Sciatic nerve (tissue), 2 donors: ENCODE data around the gene CASP1. TPM values are rescaled to one million over a fixed set of nuclear protein-coding genes. Genes with fewer than 3 reads are reported as not detected.
"Not testable (repeated sequence)": the region's sequence is repeated elsewhere in the genome, so short reads cannot be mapped to it uniquely, and the experiment has no call there.

Experiments used
- ATAC-seq: fragments of 200-7000 bp; cut with Tn5 transposase; one replicate; pipeline ENCODE4 v1.9.1; 2020; ENCODE audit warnings: mild to moderate bottlenecking, moderate library complexity
- DNase-seq: peaks from one replicate; pipeline ENCODE4 v3.0.0-alpha.2; 2020; ENCODE audit warnings: low spot score
- intact Hi-C: fragments of 100-400 bp; cut with DNase I; formaldehyde crosslinking; loops from one replicate; pipeline ENCODE4 v1.14.2; 2022
- total RNA-seq: library from RNA; stranded (reverse); fragmentation: NEBNext Ultra II Directional; extraction: Animal tissue kit (Norgen Biotek cat#: 25700); gene quantifications from one replicate; pipeline ENCODE4 v1.2.1, GENCODE V29; 2021
- donor health status: DM: no; HTN: no; CAD: no.
- donor health status: DM: no; HTN: no; CAD: no.

CASP1 gene
- total RNA-seq = 31.9 TPM

GRCh38 chr11:105034813-105035620 is at the start of gene CASP1:
Gene CASP1 (minus strand): TSS chr11:105035144. CDS start chr11:105035113, 31 bp downstream.
- intact Hi-C loops = no loop called here
- no peak for DNase-seq

GRCh38 chr11:105081412-105082150 is 46.6 kb upstream of the CASP1 start:
- intact Hi-C loops = no loop called here
- no peak for DNase-seq
- no peak for ATAC-seq

More at GRCh38 chr11:105034813-105035620, at the start of gene CASP1:
- peak; percentile 93 for ATAC-seq

DNA sequence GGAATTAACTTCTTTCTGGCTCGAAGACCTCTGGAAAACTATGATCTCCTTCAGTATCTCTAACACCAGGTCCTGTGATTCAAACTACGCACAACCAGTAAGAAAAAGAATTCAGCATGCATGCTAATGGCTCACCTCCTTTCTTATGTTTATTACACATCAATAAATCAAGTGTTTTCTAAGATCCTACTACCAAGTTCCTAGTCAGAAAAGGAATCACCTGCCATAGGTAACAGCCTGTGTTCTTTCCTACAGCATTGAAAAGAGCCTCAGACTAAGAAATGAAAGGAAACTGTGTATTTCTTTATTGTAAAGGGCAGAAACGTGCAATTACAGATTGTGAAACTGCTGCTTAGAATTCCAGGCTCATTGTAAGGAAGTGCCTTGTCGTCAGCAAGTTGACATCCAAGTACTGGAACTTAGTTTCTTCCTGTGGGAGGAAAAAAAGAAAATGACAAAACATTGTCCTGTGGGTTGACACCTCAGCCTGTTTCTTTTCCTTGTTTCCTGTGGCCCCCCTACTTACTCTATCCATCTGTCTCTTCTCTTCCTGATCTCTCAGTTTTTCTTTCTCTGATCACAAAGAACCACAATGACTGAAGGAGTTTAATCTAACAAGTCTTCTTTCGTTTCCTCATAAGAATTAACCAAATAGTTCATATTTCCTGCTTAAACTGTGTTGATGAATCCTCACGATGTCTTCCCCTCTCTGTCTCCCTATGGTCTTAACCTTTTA is 45.4 kb upstream of the CASP1 start:
- intact Hi-C loops, DNase-seq: not testable (repeated sequence)
- peak; percentile 30 for ATAC-seq

- intact Hi-C loops = no loop called here
- no peak for ATAC-seq
- no peak for DNase-seq
These were observed 43.3 kb upstream of the CASP1 start for GRCh38 chr11:105078283-105078682.

- DNase-seq, intact Hi-C loops, ATAC-seq: not testable (repeated sequence)
These were observed 42.3 kb upstream of the CASP1 start for GRCh38 chr11:105077141-105077790.

DNA sequence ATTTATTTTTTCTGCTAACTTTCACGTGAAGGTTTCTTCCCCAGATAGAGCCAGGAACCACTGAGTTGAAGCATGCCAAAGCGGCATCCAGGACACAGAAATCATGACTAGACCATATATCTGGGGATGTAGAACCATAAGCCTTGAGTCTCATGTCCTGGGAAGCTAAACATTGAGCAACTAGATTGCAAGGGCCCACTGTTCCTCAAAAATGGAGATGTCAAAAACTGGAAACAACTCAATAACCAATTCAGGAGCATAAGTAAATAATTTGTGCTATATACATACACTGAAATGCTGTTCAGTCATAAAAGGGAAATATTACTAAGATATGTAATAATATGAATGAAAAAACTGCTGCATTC is 39.2 kb upstream of the CASP1 start:
- intact Hi-C loops = no loop called here
- ATAC-seq = no peak
- DNase-seq = no peak

GRCh38 chr11:105073456-105074165 is 38.7 kb upstream of the CASP1 start:
- no peak for ATAC-seq

GRCh38 chr11:105072080-105072479 is 37.1 kb upstream of the CASP1 start:
- intact Hi-C loops, ATAC-seq, DNase-seq: not testable (repeated sequence)

More at GRCh38 chr11:105073456-105074165, 38.7 kb upstream of the CASP1 start:
- intact Hi-C loops = no loop called here
- no peak for DNase-seq

- ATAC-seq (no peak), DNase-seq (no peak)
- intact Hi-C loops = no loop called here
These were observed 36.3 kb upstream of the CASP1 start for GRCh38 chr11:105071089-105071732.

DNA sequence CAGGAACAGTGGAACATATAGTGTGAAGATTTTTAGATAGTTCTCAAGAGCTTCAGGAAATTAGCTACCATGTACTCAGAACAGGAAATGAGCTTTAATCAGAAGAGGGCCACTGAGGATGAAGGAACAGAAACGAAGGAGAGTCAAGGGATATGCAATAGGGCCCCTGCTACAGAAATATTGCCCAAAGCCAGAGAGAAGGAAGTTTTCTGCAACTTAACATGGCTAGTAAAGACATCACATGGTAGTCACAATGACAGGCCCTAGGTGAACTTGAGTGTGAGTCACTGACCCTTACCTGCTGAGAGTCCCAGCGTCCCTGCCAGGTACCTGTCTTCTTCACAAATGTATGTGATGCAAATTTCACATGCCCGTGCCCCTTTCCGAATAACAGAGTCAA is 35.4 kb upstream of the CASP1 start:
- intact Hi-C loops = no loop called here
- ATAC-seq (no peak), DNase-seq (no peak)

DNA sequence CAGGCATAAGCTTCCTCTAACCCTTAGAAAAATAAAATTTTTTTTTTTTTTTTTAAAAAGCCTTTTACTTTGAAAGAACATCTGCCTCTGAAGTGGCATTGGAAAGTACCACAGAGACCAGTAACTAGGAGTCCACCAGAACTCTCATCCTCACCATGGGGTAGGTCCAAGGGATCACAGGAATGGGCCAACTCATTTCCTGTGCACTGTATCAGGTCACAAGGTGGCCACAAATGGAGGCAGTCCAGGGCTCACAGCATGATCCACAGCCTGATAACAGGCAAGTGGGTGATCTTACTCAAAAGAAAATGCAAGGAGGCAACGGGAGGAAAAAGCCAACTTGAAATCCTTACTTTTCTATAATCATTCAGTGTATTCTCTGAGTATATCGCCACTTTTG is 34.8 kb upstream of the CASP1 start:
- ATAC-seq, DNase-seq, intact Hi-C loops: not testable (repeated sequence)

- DNase-seq, intact Hi-C loops: not testable (repeated sequence)
- peak; percentile 46 for ATAC-seq
These were observed 28.4 kb upstream of the CASP1 start for GRCh38 chr11:105063245-105063941.

GRCh38 chr11:105057432-105057831 is 22.5 kb upstream of the CASP1 start:
- ATAC-seq = no peak
- intact Hi-C loops = no loop called here
- no peak for DNase-seq

- intact Hi-C loops = no loop called here
- ATAC-seq (no peak), DNase-seq (no peak)
These were observed 21.5 kb upstream of the CASP1 start for GRCh38 chr11:105056446-105056845.

- DNase-seq = no peak
- ATAC-seq = no peak
- intact Hi-C loops = no loop called here
These were observed 20.0 kb upstream of the CASP1 start for GRCh38 chr11:105054723-105055493.

GRCh38 chr11:105052487-105052886 is 17.5 kb upstream of the CASP1 start:
- intact Hi-C loops = no loop called here
- ATAC-seq = no peak

GRCh38 chr11:105051559-105051958 is 16.6 kb upstream of the CASP1 start:
- intact Hi-C loops = no loop called here
- no peak for DNase-seq
- ATAC-seq = no peak

More at GRCh38 chr11:105052487-105052886, 17.5 kb upstream of the CASP1 start:
- DNase-seq = no peak
